GM19468 (cell line): ENCODE measurements around the gene TBC1D17.

Source experiments
- ATAC-seq: cut with Tn5 transposase; IDR thresholded peaks from one replicate; pipeline ENCODE4 v1.9.1; 2021; ENCODE audit warnings: mild to moderate bottlenecking, moderate library complexity, moderate number of reproducible peaks; ENCODE audit not compliant: unreplicated experiment; ENCODE audit errors: extremely low read depth

The TBC1D17 gene

DNA sequence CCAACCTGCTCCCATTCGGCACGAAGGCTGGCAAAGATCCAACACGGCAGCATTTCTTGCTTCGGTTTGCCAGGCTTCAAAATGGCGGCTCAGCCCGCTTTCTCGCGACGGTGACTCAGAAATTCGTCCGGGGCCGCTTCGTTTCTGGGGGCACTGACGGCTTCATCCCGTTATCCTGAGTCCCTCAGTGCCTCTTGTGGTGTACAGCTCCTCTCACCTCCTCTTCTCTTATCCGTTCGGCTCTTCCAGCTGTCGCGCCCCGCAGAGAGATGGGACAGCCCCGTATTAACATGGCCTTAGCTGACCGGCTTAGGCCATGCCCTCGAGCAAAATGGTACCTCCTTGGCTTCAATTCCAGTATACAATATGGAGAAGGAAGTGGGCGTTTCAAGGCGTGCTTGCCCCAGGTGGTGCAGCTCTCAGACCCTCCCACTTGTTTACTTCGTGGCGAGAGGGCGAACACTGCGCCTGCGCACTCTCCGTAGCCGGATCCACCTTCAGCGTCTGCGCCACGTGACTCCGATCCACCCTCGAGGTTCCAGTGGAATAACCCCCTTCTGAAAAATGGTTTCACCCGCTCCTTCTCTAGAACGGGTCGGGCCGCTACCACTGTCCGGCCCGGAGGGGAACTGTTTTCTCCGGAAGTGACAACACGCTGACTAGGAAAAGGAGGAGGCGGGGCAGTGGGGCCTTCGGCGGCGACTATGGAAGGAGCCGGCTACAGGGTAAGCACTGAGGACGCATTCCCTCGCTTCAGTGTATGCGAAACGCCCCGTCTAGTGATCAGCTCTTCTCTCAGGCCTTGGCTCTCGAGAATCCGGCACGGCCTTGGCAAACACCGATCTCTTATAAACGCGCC is at the start of gene TBC1D17, which contains the start of gene AKT1S1:
Gene TBC1D17 (plus strand): TSS at position 683 of the 859 bp plus-strand sequence. CDS start 22 bp downstream, at position 705.
Gene AKT1S1 (minus strand): TSS at position 336 of the 859 bp plus-strand sequence. CDS start 4,060 bp downstream, outside the sequence.
- peak; percentile 20 for ATAC-seq

DNA sequence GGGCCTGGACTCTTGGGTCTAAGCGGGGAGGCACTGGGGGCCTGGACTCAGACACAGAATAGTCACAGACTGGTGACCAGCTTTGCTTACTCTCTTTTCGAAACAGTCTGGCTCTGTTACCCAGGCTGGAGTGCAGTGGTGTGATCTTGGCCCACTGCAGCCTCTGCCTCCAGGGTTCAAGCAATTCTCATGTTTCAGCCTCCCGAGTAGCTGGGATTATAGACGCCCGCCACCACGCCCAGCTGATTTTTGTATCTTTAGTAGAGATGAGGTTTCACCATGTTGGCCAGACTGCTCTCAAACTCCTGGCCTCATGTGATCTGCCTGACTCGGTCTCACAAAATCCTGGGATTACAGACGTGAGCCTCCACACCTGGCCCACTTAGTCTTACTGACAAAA is 48.3 kb upstream of the TBC1D17 start:
- no peak for ATAC-seq

DNA sequence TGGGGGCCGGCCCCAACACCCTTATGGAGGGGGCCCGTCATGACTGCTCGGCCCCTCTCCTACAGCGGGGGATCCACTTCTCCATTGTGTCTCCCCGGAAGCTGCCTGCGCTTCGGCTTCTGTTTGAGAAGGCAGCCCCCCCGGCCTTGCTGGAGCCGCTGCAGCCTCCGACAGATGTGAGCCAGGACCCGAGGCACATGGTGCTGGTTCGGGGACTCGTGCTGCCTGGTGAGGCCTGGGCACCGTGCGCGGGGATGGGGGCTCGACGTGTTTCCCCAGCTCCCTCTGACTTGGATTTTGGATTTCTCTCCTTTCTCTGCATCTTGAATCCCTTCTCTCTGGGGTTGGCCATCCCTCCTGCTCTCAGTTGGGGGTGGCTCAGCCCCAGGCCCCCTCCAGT is 47.8 kb upstream of the TBC1D17 start:
- no peak for ATAC-seq

DNA sequence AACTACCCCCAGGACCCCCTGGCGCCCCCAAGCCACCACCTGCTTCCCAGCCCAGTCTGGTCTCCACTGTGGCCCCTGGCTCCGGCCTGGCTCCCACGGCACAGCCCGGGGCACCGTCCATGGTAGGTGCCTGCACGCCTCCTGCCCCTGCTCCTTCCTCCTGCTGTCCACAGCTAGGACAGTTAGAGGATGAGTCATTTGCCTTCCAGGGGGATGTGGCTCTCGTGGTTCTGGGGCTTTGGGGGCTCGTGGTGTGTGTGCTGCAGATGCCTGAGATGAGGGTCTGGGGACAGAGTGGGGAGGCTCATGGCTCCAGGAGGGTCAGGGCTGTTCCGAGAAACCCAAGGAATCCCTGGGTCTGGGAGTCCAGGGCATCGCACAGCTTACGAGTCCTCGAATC is 46.7 kb upstream of the TBC1D17 start:
- ATAC-seq = no peak

DNA sequence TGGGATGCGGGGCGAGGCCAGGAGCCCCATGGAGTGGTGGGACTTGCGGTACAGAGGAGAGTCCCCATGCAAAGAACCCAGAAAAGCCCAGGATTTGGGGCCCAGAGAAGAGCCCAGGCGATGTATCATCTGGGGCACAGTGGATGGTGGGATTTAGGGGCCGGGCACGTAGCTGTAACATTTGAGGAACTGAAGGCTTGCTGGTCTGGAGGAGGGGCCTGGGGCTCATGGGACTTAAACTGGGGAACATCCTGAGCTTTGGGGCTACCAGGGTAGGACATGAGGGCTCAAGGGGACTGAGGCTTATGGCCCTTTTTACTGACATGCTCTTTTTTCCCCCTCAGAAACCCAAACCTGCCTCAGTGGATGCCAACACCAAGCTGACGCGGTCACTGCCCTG is 45.9 kb upstream of the TBC1D17 start:
- no peak for ATAC-seq

DNA sequence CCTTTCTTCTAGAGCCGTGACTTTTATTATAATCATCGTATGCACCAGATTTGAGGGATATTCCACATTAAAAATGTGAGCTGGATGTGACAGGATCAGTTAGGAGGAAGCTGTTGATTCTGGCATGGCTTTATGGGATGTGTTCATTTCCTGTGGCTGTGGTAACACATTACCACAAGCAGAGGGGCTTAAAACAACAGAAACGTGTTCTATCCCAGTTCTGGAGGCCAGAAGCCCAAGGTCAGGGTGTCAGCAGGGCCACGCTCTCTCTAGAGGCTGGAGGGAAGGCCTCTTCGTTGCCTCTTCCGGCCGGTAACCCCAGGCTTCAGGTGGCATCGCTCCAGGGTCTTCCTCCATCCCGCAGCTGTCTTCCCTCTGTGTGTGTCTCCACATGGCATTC is 44.9 kb upstream of the TBC1D17 start:
- ATAC-seq = no peak

DNA sequence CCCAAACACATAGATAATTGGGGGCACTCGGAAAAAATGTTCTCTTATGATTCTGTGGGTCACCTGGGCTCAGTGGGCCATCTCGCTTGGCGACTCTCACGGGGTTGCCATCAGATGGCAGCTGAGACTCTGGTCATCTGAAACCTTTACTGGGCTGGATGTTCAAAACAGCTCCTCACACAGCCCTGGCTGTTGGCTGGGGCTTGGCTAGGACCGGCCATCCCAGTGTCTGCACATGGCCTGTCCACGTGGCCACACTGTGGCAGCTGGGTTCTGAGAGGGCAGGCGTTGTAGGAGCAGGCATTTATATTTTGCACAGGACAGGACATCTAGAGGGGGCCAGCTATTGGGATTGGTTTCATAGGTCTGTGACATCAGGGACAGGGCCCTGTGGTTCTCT is 43.9 kb upstream of the TBC1D17 start:
- ATAC-seq = no peak

DNA sequence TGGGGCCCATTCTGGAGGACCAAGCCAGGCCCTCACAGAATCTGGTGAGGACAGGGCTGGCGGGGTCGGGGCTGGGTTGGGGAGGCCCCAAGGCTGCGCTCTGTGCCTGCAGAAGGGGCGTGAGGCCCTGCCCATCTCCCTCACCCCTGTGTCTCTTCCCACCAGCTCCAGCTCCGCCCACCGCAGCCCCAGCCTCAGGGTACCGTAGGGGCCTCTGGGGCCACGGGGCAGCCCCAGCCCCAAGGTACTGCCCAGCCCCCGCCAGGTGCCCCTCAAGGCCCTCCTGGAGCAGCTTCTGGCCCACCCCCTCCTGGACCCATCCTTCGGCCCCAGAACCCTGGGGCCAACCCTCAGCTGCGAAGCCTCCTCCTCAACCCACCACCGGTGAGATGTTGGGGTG is 41.9 kb upstream of the TBC1D17 start:
- no peak for ATAC-seq

DNA sequence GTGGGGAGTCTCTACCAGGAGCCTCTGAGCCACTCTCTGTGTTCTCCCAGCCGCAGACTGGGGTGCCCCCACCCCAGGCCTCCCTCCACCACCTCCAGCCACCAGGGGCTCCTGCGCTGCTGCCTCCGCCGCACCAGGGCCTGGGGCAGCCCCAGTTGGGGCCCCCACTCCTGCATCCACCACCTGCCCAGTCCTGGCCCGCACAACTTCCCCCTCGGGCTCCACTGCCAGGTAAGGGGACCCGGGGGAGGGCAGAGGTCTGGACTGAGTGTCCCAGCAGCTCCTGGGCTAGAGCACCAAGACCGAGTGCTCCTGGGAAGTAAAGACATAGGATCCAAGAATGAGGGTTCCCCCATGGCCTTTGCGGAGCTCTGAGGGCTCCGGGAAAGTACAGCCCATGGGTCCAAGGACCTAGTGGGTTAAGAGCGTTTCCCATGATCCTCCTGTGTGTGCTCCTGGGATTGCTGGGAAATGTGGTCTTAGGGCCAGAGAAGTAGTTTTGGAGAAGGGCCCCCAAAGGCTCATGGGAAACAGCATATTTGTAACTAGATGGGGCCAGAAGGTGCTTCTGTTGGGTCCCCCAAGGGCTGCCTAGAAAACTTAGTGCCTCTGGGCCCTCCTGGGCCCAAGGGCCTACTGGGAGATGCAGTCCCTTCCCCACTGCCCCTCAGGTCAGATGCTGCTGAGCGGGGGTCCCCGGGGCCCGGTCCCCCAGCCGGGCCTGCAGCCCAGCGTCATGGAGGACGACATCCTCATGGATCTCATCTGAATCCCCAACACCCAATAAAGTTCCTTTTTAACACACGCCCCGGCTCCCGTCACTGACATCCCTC is 41.1 kb upstream of the TBC1D17 start:
- no peak for ATAC-seq

DNA sequence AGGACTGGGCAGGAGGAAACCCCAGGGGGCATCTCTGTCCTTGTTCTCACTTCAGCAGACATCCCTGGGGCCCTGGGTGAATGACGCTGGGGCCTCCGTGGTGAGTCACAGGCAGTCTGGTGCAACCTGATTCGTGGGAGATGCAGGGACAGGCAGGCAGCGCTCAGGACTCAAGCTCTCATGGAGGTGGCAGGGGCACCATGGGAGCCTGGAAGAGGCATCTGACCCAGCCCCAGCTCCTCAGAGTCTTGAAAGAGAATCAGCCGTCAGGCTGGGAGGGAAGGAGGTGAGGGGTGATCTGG is 40.5 kb upstream of the TBC1D17 start:
- ATAC-seq = no peak

DNA sequence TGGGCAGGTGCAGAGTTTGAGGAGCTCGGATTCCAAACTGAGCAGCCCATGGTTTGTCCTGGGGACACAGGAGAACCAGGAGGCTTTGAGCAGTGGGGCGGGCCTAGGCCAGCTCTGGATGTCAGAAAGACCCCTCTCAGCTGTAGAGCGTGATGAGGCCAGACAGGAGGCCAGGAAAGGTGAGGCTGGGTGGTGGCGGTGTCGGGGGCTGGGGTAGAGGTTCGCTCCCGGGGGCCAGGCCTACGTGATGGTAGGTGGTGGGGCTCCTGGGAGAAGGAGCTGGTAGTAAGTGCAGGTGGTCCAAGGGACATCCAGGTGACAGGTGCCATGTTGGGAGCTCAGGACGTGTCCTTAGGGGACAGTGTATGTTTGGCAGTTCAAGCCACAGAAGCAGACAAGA is 40.1 kb upstream of the TBC1D17 start:
- no peak for ATAC-seq

DNA sequence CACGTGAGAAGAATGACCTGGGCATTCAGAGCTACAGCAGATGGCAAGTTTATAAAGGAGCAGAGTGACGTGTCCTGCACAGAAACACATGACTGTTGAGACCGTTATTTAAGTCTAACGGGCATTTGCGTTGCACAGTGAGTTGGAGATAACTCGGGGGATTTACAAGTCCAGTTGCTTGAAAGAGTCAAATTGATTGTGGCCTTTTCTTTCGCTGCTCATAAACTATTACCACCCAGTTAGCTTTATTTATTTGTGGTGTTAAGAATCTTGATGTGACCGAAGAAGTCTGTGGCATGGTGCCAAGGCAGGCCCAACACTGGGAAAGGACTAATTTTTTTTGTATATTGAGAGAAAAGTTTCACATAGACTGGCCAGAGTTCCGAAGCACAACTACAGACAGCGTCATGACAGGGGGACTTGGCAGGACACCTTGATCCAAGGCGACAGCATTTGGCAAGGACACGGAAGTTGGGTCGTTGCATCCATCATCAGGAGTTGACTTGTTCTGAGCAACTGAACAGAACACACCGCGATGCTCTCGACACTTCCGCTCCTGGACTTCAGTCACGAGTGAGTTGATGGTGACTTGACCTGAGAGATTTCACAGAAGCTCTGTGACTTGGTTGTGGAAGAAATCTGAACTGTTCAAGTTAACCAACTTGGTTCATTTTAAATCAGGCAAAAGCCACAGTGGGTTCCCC is 38.5 kb upstream of the TBC1D17 start:
- ATAC-seq = no peak

DNA sequence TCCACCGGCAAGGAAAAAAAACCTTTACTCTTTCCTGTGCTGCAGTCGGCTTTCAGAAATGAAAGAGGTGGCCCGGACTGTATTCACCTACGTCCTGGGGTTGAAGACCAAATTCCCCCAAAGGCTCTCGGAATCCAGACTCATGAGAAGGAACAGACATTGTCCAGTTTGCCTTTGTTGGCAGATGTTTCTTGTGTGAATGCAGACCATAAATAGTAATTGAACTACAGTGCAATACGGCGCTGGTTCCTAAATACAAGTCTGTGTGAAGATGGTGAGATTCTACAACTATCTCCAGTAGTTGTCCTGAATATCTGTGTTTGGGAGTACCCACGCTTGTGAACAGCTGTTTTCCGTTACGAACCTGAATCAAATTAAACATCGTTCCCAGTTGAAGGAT is 37.8 kb upstream of the TBC1D17 start:
- no peak for ATAC-seq

DNA sequence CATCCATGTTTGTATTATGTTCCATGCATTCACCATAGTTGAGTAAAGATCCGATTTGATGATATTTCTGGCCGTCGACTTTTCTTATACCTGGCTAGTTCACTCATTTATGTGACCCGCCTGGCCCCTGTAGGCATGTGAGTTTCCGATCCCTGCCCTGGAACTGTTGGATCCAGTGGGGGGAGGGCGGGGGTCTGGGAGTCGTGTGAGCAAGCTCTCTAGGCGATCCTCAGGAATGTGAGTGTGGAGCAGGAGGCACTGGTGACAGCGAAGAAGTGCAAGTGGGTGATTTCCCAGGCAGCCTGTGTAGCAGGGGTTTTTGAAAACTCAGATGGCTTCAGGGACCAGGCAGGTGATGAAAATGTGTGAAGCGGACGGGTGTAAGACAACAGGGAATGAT is 37.2 kb upstream of the TBC1D17 start:
- no peak for ATAC-seq

DNA sequence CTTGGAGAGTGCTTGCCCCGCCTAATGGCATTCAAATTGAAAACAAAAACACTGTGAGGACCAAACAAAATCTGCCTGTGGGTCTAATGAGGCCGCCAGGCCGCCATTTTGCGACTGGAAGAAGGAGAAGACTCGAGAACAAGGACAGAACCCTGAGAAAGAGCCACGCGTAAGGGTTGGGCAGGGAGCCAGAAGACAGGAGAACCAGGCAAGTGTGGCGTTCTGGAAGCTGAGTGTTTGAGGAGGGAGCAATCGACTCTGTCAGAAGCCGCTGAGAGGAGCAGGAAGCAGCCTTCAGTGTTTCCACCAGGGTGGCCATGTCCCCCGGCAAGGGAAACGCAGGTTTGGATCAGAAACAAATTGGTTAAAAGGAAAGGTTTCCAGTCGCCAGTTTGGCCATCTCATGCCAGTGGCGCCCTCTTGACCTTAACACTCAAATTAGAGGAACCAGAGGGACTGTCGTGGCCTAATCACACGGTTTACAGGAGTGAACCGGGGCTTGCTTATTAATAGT is 36.7 kb upstream of the TBC1D17 start:
- ATAC-seq = no peak

DNA sequence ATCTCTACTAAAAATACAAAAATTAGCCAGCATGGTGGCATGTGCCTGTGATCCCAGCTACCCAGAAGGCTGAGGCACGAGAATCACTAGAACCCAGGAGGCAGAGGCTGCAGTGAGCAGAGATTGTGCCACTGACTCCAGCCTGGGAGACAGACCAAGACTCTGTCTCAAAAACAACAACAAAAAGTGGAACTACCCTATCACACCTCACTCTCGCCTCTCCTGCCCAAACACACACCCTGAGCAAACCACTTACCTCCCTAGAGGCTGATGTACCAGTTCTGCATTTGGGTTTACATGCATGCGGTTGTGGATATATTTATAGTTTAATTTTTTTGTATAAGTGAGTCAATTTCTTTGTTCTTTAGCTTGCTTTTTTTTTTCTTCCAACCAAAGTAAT is 34.2 kb upstream of the TBC1D17 start:
- no peak for ATAC-seq

DNA sequence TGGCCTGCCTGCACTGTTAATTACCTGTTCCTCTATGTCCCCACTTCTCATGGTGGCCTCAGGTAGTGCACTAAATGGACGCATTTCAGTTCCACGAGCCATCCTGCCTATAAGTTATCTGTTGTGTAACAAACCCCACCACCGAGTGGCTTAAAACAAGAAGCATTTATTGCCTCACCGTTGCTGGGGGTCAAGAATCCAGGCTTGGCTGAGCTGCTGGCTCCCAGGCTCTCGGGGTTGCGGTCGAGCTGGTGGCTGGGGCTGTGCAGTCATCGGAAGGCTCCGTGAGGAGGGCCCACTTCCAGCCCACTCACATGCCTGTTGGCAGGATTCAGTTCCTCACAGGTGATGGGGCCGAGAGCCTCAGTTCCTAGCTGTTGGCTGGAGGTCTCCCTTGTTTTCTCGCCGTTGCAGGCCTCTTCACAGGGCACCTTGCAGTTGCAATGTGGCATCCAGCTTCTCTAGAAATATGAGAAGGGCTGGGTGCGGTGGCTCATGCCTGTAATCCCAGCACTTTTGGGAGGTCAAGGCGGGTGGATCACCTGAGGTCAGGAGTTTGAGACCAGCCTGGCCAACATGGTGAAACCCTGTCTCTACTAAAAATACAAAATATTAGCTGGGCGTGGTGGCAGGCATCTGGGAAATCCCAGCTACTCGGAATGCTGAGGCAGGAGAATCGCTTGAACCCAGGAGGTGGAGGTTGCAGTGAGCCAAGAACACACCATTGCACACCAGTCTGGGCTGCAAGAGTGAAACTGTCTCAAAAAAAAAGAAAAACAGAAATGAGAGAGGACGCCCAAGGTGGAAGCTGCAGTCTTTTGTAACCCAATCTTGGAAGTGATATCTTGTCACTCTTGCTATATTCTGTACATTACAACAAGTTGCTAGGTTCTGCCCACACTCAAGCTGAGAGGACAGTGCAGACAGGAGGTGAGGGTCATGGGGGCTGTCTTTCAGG is 33.1 kb upstream of the TBC1D17 start:
- no peak for ATAC-seq

DNA sequence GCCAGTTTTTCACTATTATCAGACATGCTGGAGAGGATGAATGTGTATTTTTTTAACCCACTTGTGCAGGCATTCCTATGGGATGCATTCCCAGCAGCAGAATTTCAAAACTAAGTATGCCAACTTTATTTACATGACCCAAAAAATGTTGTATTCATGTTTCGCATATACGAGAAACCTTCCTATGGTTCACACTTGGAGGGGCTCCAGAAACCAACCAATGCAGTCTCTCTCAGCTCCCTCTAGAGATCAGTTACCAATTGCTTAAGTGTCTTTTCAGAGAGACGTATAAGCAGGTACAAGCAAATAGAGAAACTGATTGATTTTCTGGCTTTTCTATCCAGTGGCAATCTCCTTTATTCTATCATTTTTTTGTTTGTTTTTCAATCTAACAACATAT is 32.1 kb upstream of the TBC1D17 start:
- ATAC-seq = no peak

DNA sequence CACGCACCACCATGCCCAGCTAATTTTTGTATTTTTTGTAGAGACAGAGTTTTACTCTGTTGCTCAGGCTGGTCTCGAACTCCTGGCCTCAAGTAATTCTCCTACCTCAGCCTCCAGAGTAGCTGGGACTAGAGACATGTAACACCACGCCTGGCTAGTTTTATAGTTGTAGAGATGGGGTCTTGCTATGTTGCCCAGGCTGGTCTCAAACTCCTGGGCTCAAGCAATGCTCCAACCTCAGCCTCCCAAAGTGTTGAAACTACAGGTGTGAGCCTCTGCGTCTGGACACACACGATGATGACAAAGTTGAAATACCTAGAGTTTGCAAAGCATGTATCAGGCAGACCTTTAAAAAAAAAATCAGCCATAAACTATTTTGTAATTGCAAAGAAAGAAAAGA is 31.1 kb upstream of the TBC1D17 start:
- no peak for ATAC-seq
